Measurements from ENCODE around the gene CDKL4.
"Not testable (repeated sequence)": the region's sequence is repeated elsewhere in the genome, so short reads cannot be mapped to it uniquely, and the experiment has no call there.

The CDKL4 gene

GRCh38 chr2:39176997-39177396 is 66.8 kb downstream of the CDKL4 start:
- DNase-seq, result no peak

GRCh38 chr2:39175026-39175812 is 68.6 kb downstream of the CDKL4 start:
- DNase-seq, result no peak

GRCh38 chr2:39174022-39174421 is 69.7 kb downstream of the CDKL4 start:
- DNase-seq, result no peak

GRCh38 chr2:39172047-39172706 is 71.6 kb downstream of the CDKL4 start:
- DNase-seq, result not testable (repeated sequence)

GRCh38 chr2:39171621-39172020 is 72.1 kb downstream of the CDKL4 start:
- no peak for DNase-seq

- no peak for DNase-seq
These were observed 79.7 kb downstream of the CDKL4 start for GRCh38 chr2:39164089-39164488.

- DNase-seq, result no peak
These were observed 82.8 kb downstream of the CDKL4 start for GRCh38 chr2:39160982-39161381.

- DNase-seq, result no peak
These were observed 84.5 kb downstream of the CDKL4 start for GRCh38 chr2:39159283-39159682.

GRCh38 chr2:39158351-39158750 is 85.4 kb downstream of the CDKL4 start:
- DNase-seq, result no peak

- no peak for DNase-seq
These were observed 86.9 kb downstream of the CDKL4 start for GRCh38 chr2:39156846-39157245.

GRCh38 chr2:39156107-39156506 is 87.7 kb downstream of the CDKL4 start:
- DNase-seq, result no peak

- DNase-seq, result not testable (repeated sequence)
These were observed 88.2 kb downstream of the CDKL4 start for GRCh38 chr2:39155573-39155972.

- no peak for DNase-seq
These were observed 88.8 kb downstream of the CDKL4 start for GRCh38 chr2:39154944-39155343.

- DNase-seq, result no peak
These were observed 90.5 kb downstream of the CDKL4 start for GRCh38 chr2:39153312-39153711.

- DNase-seq, result no peak
These were observed 91.3 kb downstream of the CDKL4 start for GRCh38 chr2:39152504-39152903.

GRCh38 chr2:39150890-39151497 is 92.8 kb downstream of the CDKL4 start:
- DNase-seq, result no peak

- no peak for DNase-seq
These were observed 93.6 kb downstream of the CDKL4 start for GRCh38 chr2:39150102-39150562.

- DNase-seq, result no peak
These were observed 97.1 kb downstream of the CDKL4 start for GRCh38 chr2:39146630-39147029.

- no peak for DNase-seq
These were observed 97.8 kb downstream of the CDKL4 start for GRCh38 chr2:39145906-39146421.

- no peak for DNase-seq
These were observed 99.4 kb downstream of the CDKL4 start for GRCh38 chr2:39144416-39144815.

- no peak for DNase-seq
These were observed 100.7 kb downstream of the CDKL4 start for GRCh38 chr2:39142904-39143605.

- no peak for DNase-seq
These were observed 102.2 kb downstream of the CDKL4 start for GRCh38 chr2:39141334-39142271.

All from activated CD8-positive, alpha-beta memory T cell treated with anti-CD3 and anti-CD28 coated beads for 24 hours (primary cell).